Measurements from ENCODE around the gene COL27A1.

COL27A1 gene

DNA sequence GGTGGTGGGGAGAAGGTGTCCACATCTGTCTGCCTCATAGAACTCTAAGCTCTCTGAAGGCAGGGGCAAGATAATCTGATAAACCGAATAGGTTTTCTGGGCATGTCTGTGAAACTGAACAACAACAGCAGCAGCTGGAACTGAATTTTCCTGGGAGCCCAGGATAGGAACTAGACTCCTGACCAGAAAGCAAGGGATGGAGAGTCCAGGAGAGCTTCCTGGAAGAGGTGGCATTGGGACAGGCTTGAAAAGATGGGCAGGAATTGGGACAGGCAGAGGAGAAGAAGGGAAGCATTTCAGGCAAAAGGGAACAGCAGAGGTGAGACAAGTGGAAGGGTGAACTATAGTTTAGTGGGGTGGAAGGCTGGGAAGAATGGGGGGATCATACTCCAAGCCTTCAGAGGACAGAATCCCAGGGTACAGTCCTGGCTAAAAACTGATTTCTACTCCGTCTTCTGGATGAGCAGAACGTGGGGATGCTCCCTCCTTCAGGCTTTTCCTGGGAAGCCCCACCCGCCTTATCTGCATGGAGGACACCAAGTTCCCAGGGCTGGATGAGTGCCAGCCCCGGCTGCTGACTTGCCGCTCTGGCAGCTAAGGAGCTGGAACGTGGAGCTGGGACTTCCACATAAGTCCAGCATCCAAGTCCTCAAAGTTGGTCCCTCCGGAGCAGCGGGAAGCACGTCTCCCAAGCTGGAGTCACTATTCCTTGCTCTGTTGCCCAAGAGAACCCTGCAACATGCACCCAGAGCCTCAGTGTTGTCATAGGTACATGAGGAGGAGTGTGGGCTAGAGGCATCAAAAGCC lies 42.4 kb upstream of the COL27A1 start:
- peak; percentile 41 for DNase-seq (ENCODE audit: low read depth, low spot score)
- no peak overlapping the region for H3K4me3 ChIP-seq (ENCODE audit: low read depth, low read length)
- no peak for TF ChIP-seq CTCF (IDR thresholded peaks at IDR 0.05; ENCODE audit: low read depth, low read length)
- in situ Hi-C loops (cut with HindIII; ENCODE audit: low sequenced_read_pairs) = no loop called here

- no peak overlapping the region for H3K4me3 ChIP-seq (ENCODE audit: low read depth, low read length)
- TF ChIP-seq CTCF (IDR thresholded peaks at IDR 0.05; ENCODE audit: low read depth, low read length) = no peak
- DNase-seq (ENCODE audit: low read depth, low spot score) = no peak
- in situ Hi-C loops (cut with HindIII; ENCODE audit: low sequenced_read_pairs) = no loop called here
Observed at GRCh38 chr9:114114364-114114763, 41.0 kb upstream of the COL27A1 start.

GRCh38 chr9:114115654-114116125 lies 39.6 kb upstream of the COL27A1 start:
- in situ Hi-C loops (cut with HindIII; ENCODE audit: low sequenced_read_pairs) = no loop called here
- no peak for TF ChIP-seq CTCF (IDR thresholded peaks at IDR 0.05; ENCODE audit: low read depth, low read length)
- DNase-seq (ENCODE audit: low read depth, low spot score) = no peak
- H3K4me3 ChIP-seq (ENCODE audit: low read depth, low read length) = no peak overlapping the region

DNA sequence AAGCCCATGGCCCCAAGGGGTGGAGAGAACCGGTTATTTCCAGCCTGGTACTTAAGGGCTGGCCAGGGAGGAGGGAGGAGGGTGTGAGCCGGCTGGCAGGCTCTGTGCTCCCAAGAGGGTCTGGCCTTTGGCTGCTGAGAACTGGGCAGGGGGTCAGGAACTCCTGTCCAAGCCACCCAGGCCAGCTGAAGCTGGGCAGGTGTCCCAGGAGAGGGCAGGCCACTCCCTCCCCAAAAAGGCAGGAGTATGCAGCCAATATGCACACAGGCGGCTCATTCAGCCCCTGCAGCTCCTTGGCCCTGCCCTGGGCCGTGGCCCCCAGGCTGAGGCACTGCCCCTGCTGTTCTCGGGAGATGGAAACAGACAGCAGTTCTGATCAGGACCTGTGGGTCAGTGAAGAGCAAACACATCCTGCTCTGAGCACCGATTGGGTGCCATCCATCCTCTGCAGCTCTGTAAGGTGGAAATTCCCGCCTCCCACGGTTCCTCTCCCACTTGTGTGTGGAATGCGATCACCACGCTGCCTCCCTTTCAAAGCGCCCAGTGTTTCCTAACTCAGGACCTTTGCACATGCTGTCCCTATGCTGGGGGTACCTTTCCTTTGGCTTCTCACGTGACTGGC lies 39.1 kb upstream of the COL27A1 start:
- DNase-seq (ENCODE audit: low read depth, low spot score) = no peak
- no peak for TF ChIP-seq CTCF (IDR thresholded peaks at IDR 0.05; ENCODE audit: low read depth, low read length)
- H3K4me3 ChIP-seq (ENCODE audit: low read depth, low read length) = no peak overlapping the region
- in situ Hi-C loops (cut with HindIII; ENCODE audit: low sequenced_read_pairs) = no loop called here

DNA sequence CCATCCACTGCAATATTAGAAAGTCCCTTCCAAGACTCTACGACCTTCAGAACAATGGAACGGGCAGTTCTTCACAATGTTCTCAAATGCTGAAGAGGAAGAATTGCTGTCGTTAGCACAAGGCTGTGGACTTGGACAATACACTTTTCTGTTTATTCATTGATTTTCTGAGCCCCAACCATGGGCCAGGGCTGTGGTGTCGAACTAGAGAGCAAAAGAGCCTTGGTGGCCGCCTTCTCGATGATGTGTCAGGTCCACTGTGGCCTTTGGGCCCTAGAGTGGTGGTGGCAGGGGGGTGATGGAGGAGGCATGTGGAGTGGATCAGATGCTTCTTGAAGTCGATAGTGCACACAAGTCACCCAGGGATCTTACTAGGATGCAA lies 37.7 kb upstream of the COL27A1 start:
- no peak for TF ChIP-seq CTCF (IDR thresholded peaks at IDR 0.05; ENCODE audit: low read depth, low read length)
- in situ Hi-C loops (cut with HindIII; ENCODE audit: low sequenced_read_pairs) = no loop called here
- no peak for DNase-seq (ENCODE audit: low read depth, low spot score)

GRCh38 chr9:114117996-114118830 lies 37.1 kb upstream of the COL27A1 start:
- no peak for DNase-seq (ENCODE audit: low read depth, low spot score)
- in situ Hi-C loops (cut with HindIII; ENCODE audit: low sequenced_read_pairs) = no loop called here
- H3K4me3 ChIP-seq (ENCODE audit: low read depth, low read length) = no peak overlapping the region
- TF ChIP-seq CTCF (IDR thresholded peaks at IDR 0.05; ENCODE audit: low read depth, low read length) = no peak

More for the DNA sequence above, 37.7 kb upstream of the COL27A1 start:
- no peak overlapping the region for H3K4me3 ChIP-seq (ENCODE audit: low read depth, low read length)

Measured in astrocyte of the spinal cord (primary cell).